BJ (cell line): Measurements from ENCODE around the gene CCL24. TPM values are rescaled to one million over a fixed set of nuclear protein-coding genes. Genes with fewer than 3 reads are reported as not detected.
"Not testable (repeated sequence)": the region's sequence is repeated elsewhere in the genome, so short reads cannot be mapped to it uniquely, and the experiment has no call there.

Experiments
- CTCF ChIA-PET: fragments of 350-600 bp; formaldehyde crosslinking; extraction: SDS; loops from one replicate; lab custom pipeline; 2021; ENCODE audit warnings: antibody characterized with exemption, inconsistent platforms; lab: Yijun Ruan, JAX
- POLR2A ChIA-PET: fragments of 300-600 bp; sonication (Branson Sonifier 250); formaldehyde crosslinking; extraction: SDS; loops from one replicate; lab custom pipeline; 2021; ENCODE audit warnings: antibody characterized with exemption; lab: Charles Lee
- DNase-seq: peaks from one replicate; pipeline ENCODE4 v3.0.0-alpha.2; 2011; ENCODE audit warnings: low read depth
- H3K27me3 ChIP-seq: 2 replicates; pipeline ENCODE4 v1.6.0; 2011; ENCODE audit warnings: low read length; ENCODE audit not compliant: control insufficient read depth, insufficient read depth
- H3K36me3 ChIP-seq: 2 replicates; pipeline ENCODE4 v1.5.1; 2011; ENCODE audit warnings: low read length; ENCODE audit not compliant: control insufficient read depth, insufficient read depth
- H3K4me3 ChIP-seq: 2 replicates; pipeline ENCODE4 v1.5.1; 2011; ENCODE audit warnings: low read depth, mild to moderate bottlenecking, control low read depth, low read length
- CTCF ChIP-seq: IDR thresholded peaks from 2 replicates; pipeline ENCODE4 v1.5.1; 2011; ENCODE audit warnings: low read depth, mild to moderate bottlenecking, control low read depth, inconsistent platforms, low read length, moderate library complexity; ENCODE audit not compliant: insufficient read depth
- polyA plus RNA-seq: library from polyadenylated mRNA; depleted of rRNA; stranded (reverse); fragments of >200 nt; gene quantifications from 2 replicates; pipeline ENCODE4 v1.2.3, GENCODE V29; 2011

Gene CCL24
- polyA plus RNA-seq, 1 experiment: not detected

- Histone ChIP-seq H3K4me3 (no peak overlapping the region), H3K27me3 (peaks cover 2% of the 10 kb centered on the region; the same call in 1 of the 2 replicates), H3K36me3 (no peaks in the 10 kb centered on the region)
- DNase-seq: no peak
- ChIA-PET POLR2A (no interaction called here), CTCF (no interaction called here)
- no peak for TF ChIP-seq CTCF
Observed at GRCh38 chr7:75835688-75836285, 22.2 kb upstream of the CCL24 start.

- POLR2A ChIA-PET, DNase-seq, H3K36me3 ChIP-seq, H3K4me3 ChIP-seq, CTCF ChIA-PET, H3K27me3 ChIP-seq: not testable (repeated sequence)
Observed at GRCh38 chr7:75833662-75834061, 20.1 kb upstream of the CCL24 start.

- no peak for DNase-seq
- Histone ChIP-seq H3K36me3 (no peaks in the 10 kb centered on the region), H3K27me3 (peaks cover 4% of the 10 kb centered on the region), H3K4me3 (no peak overlapping the region)
- CTCF ChIA-PET: no interaction called here
- POLR2A ChIA-PET: no interaction called here
- no peak for TF ChIP-seq CTCF
Observed at GRCh38 chr7:75830978-75831377, 17.4 kb upstream of the CCL24 start.

- DNase-seq, H3K36me3 ChIP-seq, H3K27me3 ChIP-seq, H3K4me3 ChIP-seq, CTCF ChIA-PET: not testable (repeated sequence)
- POLR2A ChIA-PET: interaction anchor here (0.6 kb wide), 1 partner anchor 163 kb away, joined by 7 read pairs; no protein-coding TSS in a partner anchor
Observed at GRCh38 chr7:75829656-75830055, 16.1 kb upstream of the CCL24 start.

GRCh38 chr7:75823198-75823910 is 9.7 kb upstream of the CCL24 start:
- CTCF ChIA-PET: no interaction called here
- POLR2A ChIA-PET: no interaction called here

GRCh38 chr7:75820688-75821087 is 7.1 kb upstream of the CCL24 start:
- ChIA-PET CTCF (no interaction called here), POLR2A (no interaction called here)
- no peak for DNase-seq
- TF ChIP-seq CTCF: no peak
- H3K4me3 ChIP-seq: no peak overlapping the region
- H3K36me3 ChIP-seq: no peaks in the 10 kb centered on the region
- peaks cover 9% of the 10 kb centered on the region for H3K27me3 ChIP-seq

More at GRCh38 chr7:75823198-75823910, 9.7 kb upstream of the CCL24 start:
- no peak for DNase-seq
- H3K27me3 ChIP-seq: peaks cover 9% of the 10 kb centered on the region
- no peaks in the 10 kb centered on the region for H3K36me3 ChIP-seq
- H3K4me3 ChIP-seq: no peak overlapping the region
- TF ChIP-seq CTCF: no peak
